B cell (primary cell): ENCODE results near the gene HMCN1.

Experiments
- CTCF ChIP-seq: fragments of 200-600 bp; IDR thresholded peaks from one replicate; pipeline ENCODE4 v1.8.0; 2022; ENCODE audit warnings: antibody characterized with exemption, mild to moderate bottlenecking
- EZH2 ChIP-seq: IDR thresholded peaks from 2 replicates; pipeline ENCODE4 v1.6.1; 2012; ENCODE audit warnings: borderline replicate concordance, low read depth, mild to moderate bottlenecking, moderate library complexity, low read length; ENCODE audit not compliant: insufficient read depth, poor library complexity, severe bottlenecking

- TF ChIP-seq CTCF (no peak), EZH2 (no peak)
Measured at GRCh38 chr1:185787238-185787637, 53.0 kb downstream of the HMCN1 start.
